Measurements from ENCODE around the gene NIP7. TPM values are rescaled to one million over a fixed set of nuclear protein-coding genes. Genes with fewer than 3 reads are reported as not detected.
A peak's percentile ranks its signal among the peaks of the same experiment; 100 is the strongest.
"Not testable (repeated sequence)": the region's sequence is repeated elsewhere in the genome, so short reads cannot be mapped to it uniquely, and the experiment has no call there.

Gene NIP7
- total RNA-seq, 1 donor from 2014 or later: 45.5 TPM

DNA sequence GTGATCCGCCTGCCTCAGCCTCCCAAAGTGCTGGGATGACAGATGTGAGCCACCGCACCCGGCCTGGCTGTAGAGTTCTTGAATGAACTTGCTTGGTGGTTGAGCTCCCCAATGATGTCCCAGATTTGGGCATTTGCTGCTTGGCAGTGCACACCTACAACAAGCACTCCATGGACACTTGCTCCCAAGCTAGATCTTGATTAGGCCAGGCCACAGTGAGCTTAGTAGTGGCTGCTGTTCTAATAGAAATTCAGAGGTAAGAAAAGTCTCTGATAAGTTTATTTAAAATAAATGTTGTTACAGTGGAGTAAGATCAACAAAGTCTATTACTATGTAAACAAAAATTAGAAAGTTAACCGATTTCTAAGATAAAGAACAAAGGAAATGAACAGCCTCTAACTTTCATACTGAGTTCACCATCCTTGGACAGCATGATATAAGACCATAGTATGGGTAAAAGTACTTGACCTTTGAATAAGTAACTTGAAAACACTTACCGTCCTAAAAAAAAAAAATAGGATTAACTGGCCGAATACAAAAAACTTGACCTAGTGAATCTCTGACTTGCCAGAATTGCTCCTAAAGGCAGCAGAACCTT, 11.1 kb downstream of the NIP7 start:
- no peak for TF ChIP-seq CTCF (IDR thresholded peaks at IDR 0.05; ENCODE audit: insufficient read depth, low read length, severe bottlenecking)
- Histone ChIP-seq H3K27me3 (ENCODE audit: control insufficient read depth, insufficient read depth, low read length) (no peaks in the 10 kb centered on the region), H3K4me3 (ENCODE audit: low read depth, low read length) (no peak overlapping the region), H3K36me3 (ENCODE audit: control insufficient read depth, insufficient read depth, low read length) (peaks cover 2% of the 10 kb centered on the region)
- DNase-seq (ENCODE audit: low read depth) (no peak), FAIRE-seq (no peak)

DNA sequence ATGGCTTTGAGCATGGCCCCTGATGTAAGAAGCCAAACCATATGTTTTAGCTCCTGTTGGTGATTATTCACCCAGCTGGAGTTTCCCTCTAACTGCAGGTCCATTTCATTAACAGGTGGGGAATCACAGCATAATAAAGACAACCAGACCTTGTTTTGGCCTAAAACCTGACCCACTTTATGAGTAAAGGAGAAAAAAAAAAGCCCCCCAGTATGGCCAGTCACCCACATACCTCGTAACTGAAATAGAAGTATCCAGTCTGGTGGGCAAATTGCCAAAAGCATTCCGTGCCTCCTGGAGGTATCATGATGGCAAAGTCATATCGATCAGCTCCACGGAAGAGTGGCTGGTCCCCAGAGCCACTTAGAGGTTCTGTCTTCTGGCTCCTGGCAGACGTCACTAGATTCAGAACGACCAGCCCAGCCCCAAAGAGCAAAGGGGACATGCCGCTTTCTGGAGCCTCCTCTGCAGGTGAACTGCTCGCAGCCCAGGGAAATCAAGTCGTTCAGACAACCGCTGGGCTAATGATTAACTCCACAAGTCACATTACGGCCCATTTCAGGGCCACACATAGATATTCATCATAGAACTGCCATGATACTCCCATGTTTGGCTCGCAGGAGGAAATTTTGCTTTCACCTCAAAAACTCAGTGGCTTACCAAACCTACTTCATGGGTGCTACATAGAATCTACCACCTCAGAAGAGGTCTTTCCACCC, 11.9 kb downstream of the NIP7 start, which contains the start of gene TMED6:
TSS of gene TMED6 (minus strand) at position 478 of the 719 bp plus-strand sequence. CDS start at position 445, 33 bp downstream.
- H3K4me3 ChIP-seq (ENCODE audit: low read depth, low read length): no peak within 1 kb of the TSS
- no peaks in the 10 kb centered on the region for H3K27me3 ChIP-seq (ENCODE audit: control insufficient read depth, insufficient read depth, low read length)
- no peak for TF ChIP-seq CTCF (IDR thresholded peaks at IDR 0.05; ENCODE audit: insufficient read depth, low read length, severe bottlenecking)
- DNase-seq (ENCODE audit: low read depth): no peak
- peaks cover 5% of the 10 kb centered on the region for H3K36me3 ChIP-seq (ENCODE audit: control insufficient read depth, insufficient read depth, low read length)
- FAIRE-seq: no peak

- H3K27me3 ChIP-seq (ENCODE audit: control insufficient read depth, insufficient read depth, low read length); H3K4me3 ChIP-seq (ENCODE audit: low read depth, low read length); H3K36me3 ChIP-seq (ENCODE audit: control insufficient read depth, insufficient read depth, low read length); FAIRE-seq; DNase-seq (ENCODE audit: low read depth): not testable (repeated sequence)
Measured at GRCh38 chr16:69360070-69360469, 20.5 kb downstream of the NIP7 start.

DNA sequence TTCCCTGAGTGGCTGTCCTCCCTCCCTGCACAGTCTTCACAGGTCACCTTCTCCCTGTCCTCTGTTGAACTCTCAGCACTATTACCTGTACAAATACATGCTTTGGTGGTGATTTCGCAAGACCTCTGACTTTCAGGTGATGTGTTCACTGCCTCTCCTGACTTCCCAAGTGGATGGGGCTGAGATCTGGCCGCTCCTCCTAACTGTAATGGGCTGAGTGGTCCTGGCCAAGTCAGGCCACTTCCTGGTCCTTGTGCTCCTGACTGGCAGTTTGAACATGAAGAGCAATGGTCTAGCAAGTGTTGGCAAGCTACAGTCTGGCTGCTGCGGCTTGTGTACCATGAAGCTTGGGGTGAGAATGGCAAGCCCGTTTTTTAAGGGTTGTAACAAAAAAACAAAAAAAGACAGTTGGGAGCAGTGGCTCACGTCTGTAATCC, 23.7 kb downstream of the NIP7 start:
- FAIRE-seq: no peak
- peak; percentile 55 for DNase-seq (ENCODE audit: low read depth)
- no peaks in the 10 kb centered on the region for H3K27me3 ChIP-seq (ENCODE audit: control insufficient read depth, insufficient read depth, low read length)
- peaks cover 10% of the 10 kb centered on the region for H3K36me3 ChIP-seq (ENCODE audit: control insufficient read depth, insufficient read depth, low read length)
- no peak for TF ChIP-seq CTCF (IDR thresholded peaks at IDR 0.05; ENCODE audit: insufficient read depth, low read length, severe bottlenecking)
- no peak overlapping the region for H3K4me3 ChIP-seq (ENCODE audit: low read depth, low read length)

DNA sequence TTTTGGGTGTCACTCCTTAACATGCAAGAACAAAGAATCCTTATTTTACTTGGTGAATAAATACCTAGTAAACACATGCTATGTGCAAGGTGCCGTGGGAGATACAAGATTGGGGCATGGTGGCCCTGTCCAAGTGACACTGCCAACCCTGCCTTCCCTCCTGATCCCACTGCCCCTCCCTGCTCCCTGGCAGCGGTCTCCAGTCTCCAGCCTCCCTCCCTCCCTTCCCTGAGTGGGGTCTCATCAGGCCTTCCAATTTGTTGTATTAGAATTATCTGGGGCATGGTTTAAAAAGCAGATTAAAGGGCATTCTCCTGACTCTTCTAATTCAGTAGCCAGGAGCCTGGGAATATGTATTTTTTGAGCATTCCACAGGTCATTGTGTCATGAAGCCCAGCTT, 24.5 kb downstream of the NIP7 start:
- H3K27me3 ChIP-seq (ENCODE audit: control insufficient read depth, insufficient read depth, low read length): no peaks in the 10 kb centered on the region
- TF ChIP-seq CTCF (IDR thresholded peaks at IDR 0.05; ENCODE audit: insufficient read depth, low read length, severe bottlenecking): no peak
- H3K4me3 ChIP-seq (ENCODE audit: low read depth, low read length): no peak overlapping the region
- no peak for FAIRE-seq
- H3K36me3 ChIP-seq (ENCODE audit: control insufficient read depth, insufficient read depth, low read length): peaks cover 10% of the 10 kb centered on the region
- no peak for DNase-seq (ENCODE audit: low read depth)

DNA sequence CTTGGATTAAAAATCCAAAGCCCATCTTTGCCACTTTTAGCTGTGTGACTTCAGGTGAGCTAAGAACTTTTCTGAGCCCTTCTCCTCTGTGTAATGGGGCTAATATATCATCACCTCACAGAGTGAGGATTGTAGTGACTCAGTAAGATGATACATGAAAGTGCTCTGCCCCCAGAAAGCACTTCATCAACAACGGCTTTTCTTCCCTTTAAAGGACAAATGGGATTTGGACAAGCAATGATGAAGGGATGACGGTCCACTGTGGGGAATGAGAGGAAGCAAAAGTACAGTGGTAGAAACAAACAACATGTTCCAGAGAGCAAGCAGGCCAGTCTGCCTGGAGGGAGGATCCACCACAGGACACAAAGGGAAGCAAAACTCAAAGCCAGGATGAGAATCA, 26.3 kb downstream of the NIP7 start:
- H3K4me3 ChIP-seq (ENCODE audit: low read depth, low read length): no peak overlapping the region
- FAIRE-seq (no peak), DNase-seq (ENCODE audit: low read depth) (no peak)
- TF ChIP-seq CTCF (IDR thresholded peaks at IDR 0.05; ENCODE audit: insufficient read depth, low read length, severe bottlenecking): no peak
- no peaks in the 10 kb centered on the region for H3K27me3 ChIP-seq (ENCODE audit: control insufficient read depth, insufficient read depth, low read length)
- peaks cover 12% of the 10 kb centered on the region for H3K36me3 ChIP-seq (ENCODE audit: control insufficient read depth, insufficient read depth, low read length)

Measured in bronchial epithelial cell (primary cell).